HG03066 (cell line): Measurements from ENCODE around the gene TCF12.

Source experiments
- ATAC-seq: cut with Tn5 transposase; IDR thresholded peaks from one replicate; pipeline ENCODE4 v1.9.1; 2021; ENCODE audit warnings: low read depth; ENCODE audit not compliant: unreplicated experiment

Gene TCF12

GRCh38 chr15:57324590-57324890, 406.1 kb downstream of the TCF12 start:
- ATAC-seq, result no peak

- ATAC-seq, result no peak
These were observed 406.7 kb downstream of the TCF12 start for GRCh38 chr15:57324944-57325679.

GRCh38 chr15:57326196-57326595, 407.8 kb downstream of the TCF12 start:
- no peak for ATAC-seq

- no peak for ATAC-seq
These were observed 409.6 kb downstream of the TCF12 start for GRCh38 chr15:57327985-57328471.

GRCh38 chr15:57328479-57328878, 410.0 kb downstream of the TCF12 start:
- no peak for ATAC-seq

GRCh38 chr15:57328897-57329296, 410.5 kb downstream of the TCF12 start:
- ATAC-seq, result no peak

GRCh38 chr15:57329582-57330367, 411.3 kb downstream of the TCF12 start:
- ATAC-seq, result no peak

GRCh38 chr15:57330619-57331340, 412.3 kb downstream of the TCF12 start:
- no peak for ATAC-seq

- ATAC-seq, result no peak
These were observed 413.9 kb downstream of the TCF12 start for GRCh38 chr15:57332326-57332725.

- ATAC-seq, result no peak
These were observed 415.0 kb downstream of the TCF12 start for GRCh38 chr15:57333487-57333886.

- no peak for ATAC-seq
These were observed 415.8 kb downstream of the TCF12 start for GRCh38 chr15:57334257-57334656.

- ATAC-seq, result no peak
These were observed 416.9 kb downstream of the TCF12 start for GRCh38 chr15:57335293-57335715.

GRCh38 chr15:57335719-57336118, 417.3 kb downstream of the TCF12 start:
- no peak for ATAC-seq

GRCh38 chr15:57337868-57338411, 419.5 kb downstream of the TCF12 start:
- ATAC-seq, result no peak

- no peak for ATAC-seq
These were observed 420.9 kb downstream of the TCF12 start for GRCh38 chr15:57339321-57339720.
